DOHH2 (cell line): ENCODE data around the gene PNPLA5.

Source experiments
- CTCF ChIP-seq: fragments of 200-600 bp; sonication (generic); IDR thresholded peaks from one replicate; pipeline ENCODE4 v1.5.1; 2014; ENCODE audit warnings: antibody characterized with exemption, mild to moderate bottlenecking, low read depth, low read length; ENCODE audit not compliant: poor library complexity, severe bottlenecking
- EZH2phosphoT487 ChIP-seq: fragments of 200-600 bp; sonication (generic); IDR thresholded peaks from 2 replicates; pipeline ENCODE4 v1.6.1; 2017; ENCODE audit warnings: borderline replicate concordance, mild to moderate bottlenecking, antibody characterized with exemption, low read length, moderate library complexity, mixed read lengths

- TF ChIP-seq EZH2phosphoT487 (no peak), CTCF (no peak)
Measured at GRCh38 chr22:43859176-43859575, 32.6 kb downstream of the PNPLA5 start.
